MM.1S (cell line): Measurements from ENCODE around the gene DHRS7C.

Source experiments
- EZH2 ChIP-seq: fragments of 300-600 bp; sonication (generic); optimal IDR thresholded peaks from 2 replicates; pipeline ENCODE3; 2017; ENCODE audit warnings: low read depth, mild to moderate bottlenecking, antibody characterized with exemption, low read length, mixed read lengths
- TF ChIP-seq, protein P1 (sequence below): fragments of 300-600 bp; sonication (generic); IDR thresholded peaks from 2 replicates; pipeline ENCODE4 v1.5.1; 2016; ENCODE audit warnings: antibody characterized with exemption, low read length, mixed read lengths

DNA sequence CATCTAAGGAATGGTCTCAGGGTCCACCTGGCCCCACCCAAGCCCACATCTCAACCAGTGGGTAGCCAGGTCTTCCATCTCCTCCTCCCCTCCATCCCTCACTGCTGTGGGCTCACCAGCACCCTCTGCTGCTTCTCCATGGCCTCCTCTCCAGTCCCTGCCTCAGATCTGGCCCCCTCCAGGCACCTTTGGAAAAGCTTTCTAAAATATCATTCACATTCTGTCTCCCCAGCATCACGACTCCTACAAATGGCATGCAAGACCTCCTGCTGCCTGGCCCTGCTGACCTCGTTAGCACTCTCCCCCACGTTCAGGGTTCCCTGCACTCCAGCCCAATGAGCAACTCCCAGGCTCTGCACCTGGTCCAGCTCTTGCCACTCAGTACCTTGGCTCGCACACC is 48.0 kb upstream of the DHRS7C start:
- TF ChIP-seq, protein P1, sequence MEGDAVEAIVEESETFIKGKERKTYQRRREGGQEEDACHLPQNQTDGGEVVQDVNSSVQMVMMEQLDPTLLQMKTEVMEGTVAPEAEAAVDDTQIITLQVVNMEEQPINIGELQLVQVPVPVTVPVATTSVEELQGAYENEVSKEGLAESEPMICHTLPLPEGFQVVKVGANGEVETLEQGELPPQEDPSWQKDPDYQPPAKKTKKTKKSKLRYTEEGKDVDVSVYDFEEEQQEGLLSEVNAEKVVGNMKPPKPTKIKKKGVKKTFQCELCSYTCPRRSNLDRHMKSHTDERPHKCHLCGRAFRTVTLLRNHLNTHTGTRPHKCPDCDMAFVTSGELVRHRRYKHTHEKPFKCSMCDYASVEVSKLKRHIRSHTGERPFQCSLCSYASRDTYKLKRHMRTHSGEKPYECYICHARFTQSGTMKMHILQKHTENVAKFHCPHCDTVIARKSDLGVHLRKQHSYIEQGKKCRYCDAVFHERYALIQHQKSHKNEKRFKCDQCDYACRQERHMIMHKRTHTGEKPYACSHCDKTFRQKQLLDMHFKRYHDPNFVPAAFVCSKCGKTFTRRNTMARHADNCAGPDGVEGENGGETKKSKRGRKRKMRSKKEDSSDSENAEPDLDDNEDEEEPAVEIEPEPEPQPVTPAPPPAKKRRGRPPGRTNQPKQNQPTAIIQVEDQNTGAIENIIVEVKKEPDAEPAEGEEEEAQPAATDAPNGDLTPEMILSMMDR = no peak
- no peak for TF ChIP-seq EZH2
